Liver (tissue), 9 donors: ENCODE measurements around the gene BGN. TPM values are rescaled to one million over a fixed set of nuclear protein-coding genes. Genes with fewer than 3 reads are reported as not detected.

Experiments used
- DNase-seq: peaks from one replicate; pipeline ENCODE4 v3.0.0-alpha.2; 2017; ENCODE audit warnings: low spot score
- H3K27ac ChIP-seq, 2 donors: one replicate each; pipeline ENCODE4 v1.7.0; 2013; ENCODE audit warnings: inconsistent platforms in 2 of 2, low read length in 2 of 2, control low read depth in 1 of 2, low read depth in 1 of 2, mild to moderate bottlenecking in 1 of 2
- H3K27me3 ChIP-seq, 4 donors: one replicate each; pipeline versions ENCODE4 v1.6.1 to v1.7.0; 2013; ENCODE audit warnings: low read length in 3 of 4, inconsistent platforms in 1 of 4, mild to moderate bottlenecking in 1 of 4, moderate library complexity in 1 of 4; ENCODE audit not compliant: control insufficient read depth in 4 of 4, insufficient read depth in 4 of 4
- H3K36me3 ChIP-seq, 4 donors: one replicate each; pipeline versions ENCODE4 v1.6.1 to v1.7.0; 2013; ENCODE audit warnings: low read length in 3 of 4, mild to moderate bottlenecking in 3 of 4, low read depth in 1 of 4, moderate library complexity in 1 of 4; ENCODE audit not compliant: control insufficient read depth in 4 of 4, insufficient read depth in 3 of 4
- H3K4me1 ChIP-seq, 4 donors: one replicate each; pipeline versions ENCODE4 v1.6.1 to v1.7.0; 2013; ENCODE audit warnings: low read length in 3 of 4, mild to moderate bottlenecking in 3 of 4, moderate library complexity in 1 of 4; ENCODE audit not compliant: control insufficient read depth in 4 of 4, insufficient read depth in 4 of 4
- H3K4me3 ChIP-seq, 3 donors: one replicate each; pipeline versions ENCODE4 v1.6.1 to v1.7.0; 2013; ENCODE audit warnings: low read length in 3 of 3, control low read depth in 1 of 3, low read depth in 1 of 3, mild to moderate bottlenecking in 1 of 3
- H3K9ac ChIP-seq, 2 donors: one replicate each; pipeline ENCODE4 v1.7.0; 2013; ENCODE audit warnings: low read length in 2 of 2, mild to moderate bottlenecking in 2 of 2, moderate library complexity in 2 of 2, control low read depth in 1 of 2, low read depth in 1 of 2
- H3K9me3 ChIP-seq, 4 donors: one replicate each; pipeline versions ENCODE4 v1.6.1 to v1.7.0; 2013; ENCODE audit warnings: low read length in 3 of 4; ENCODE audit not compliant: control insufficient read depth in 4 of 4
- ATF3 ChIP-seq: IDR thresholded peaks from 2 replicates; pipeline ENCODE4 v1.6.1; 2016; ENCODE audit warnings: antibody characterized with exemption
- CTCF ChIP-seq: fragments of 150-350 bp; IDR thresholded peaks from 2 replicates; pipeline ENCODE4 v1.5.1; 2017; ENCODE audit warnings: improper control_type of control experiment, low read depth, low read length; ENCODE audit not compliant: missing input control
- EGR1 ChIP-seq, 2 donors: IDR thresholded peaks; 2 replicates each; pipeline ENCODE4 v1.6.1; 2016 to 2018; ENCODE audit warnings: antibody characterized with exemption in 2 of 2, low read depth in 2 of 2
- FOXA1 ChIP-seq: IDR thresholded peaks from 2 replicates; pipeline ENCODE4 v1.6.1; 2016; ENCODE audit warnings: antibody characterized with exemption
- FOXA2 ChIP-seq: IDR thresholded peaks from 2 replicates; pipeline ENCODE4 v1.6.1; 2016; ENCODE audit warnings: antibody characterized with exemption
- GABPA ChIP-seq, 2 donors: IDR thresholded peaks in 1 of 2; conservative IDR thresholded peaks in 1 of 2; 2 replicates each; pipeline ENCODE4 v1.6.1; 2016; ENCODE audit warnings: antibody characterized with exemption in 2 of 2, mild to moderate bottlenecking in 1 of 2, moderate library complexity in 1 of 2
- HNF4A ChIP-seq, 2 donors: conservative IDR thresholded peaks; 2 replicates each; pipeline ENCODE4 v1.6.1; 2016; ENCODE audit warnings: antibody characterized with exemption in 2 of 2, mild to moderate bottlenecking in 2 of 2
- HNF4G ChIP-seq: IDR thresholded peaks from 2 replicates; pipeline ENCODE4 v1.6.1; 2016; ENCODE audit warnings: antibody characterized with exemption
- JUND ChIP-seq, 2 donors: IDR thresholded peaks; 2 replicates each; pipeline ENCODE4 v1.6.1; 2016; ENCODE audit warnings: antibody characterized with exemption in 2 of 2
- NR2F2 ChIP-seq: IDR thresholded peaks from 2 replicates; pipeline ENCODE4 v1.6.1; 2016; ENCODE audit warnings: antibody characterized with exemption
- RAD21 ChIP-seq, 2 donors: IDR thresholded peaks; 2 replicates each; pipeline ENCODE4 v1.6.1; 2016; ENCODE audit warnings: antibody characterized with exemption in 2 of 2, mild to moderate bottlenecking in 2 of 2
- RXRA ChIP-seq, 2 donors: IDR thresholded peaks; 2 replicates each; pipeline ENCODE4 v1.6.1; 2017 to 2018; ENCODE audit warnings: antibody characterized with exemption in 2 of 2, mild to moderate bottlenecking in 1 of 2
- SP1 ChIP-seq: IDR thresholded peaks from 2 replicates; pipeline ENCODE4 v1.6.1; 2018; ENCODE audit warnings: antibody characterized with exemption, mild to moderate bottlenecking
- YY1 ChIP-seq: IDR thresholded peaks from 2 replicates; pipeline ENCODE4 v1.6.1; 2016; ENCODE audit warnings: antibody characterized with exemption, mild to moderate bottlenecking
- ZBTB33 ChIP-seq: IDR thresholded peaks from 2 replicates; pipeline ENCODE4 v1.6.1; 2016; ENCODE audit warnings: antibody characterized with exemption
- WGBS: extraction: QIAGEN DNeasy Blood & Tissue Kit; methylation state at CpG from one replicate; pipeline ENCODE4 v1.1.7; 2013; 5-methylcytosine and 5-hydroxymethylcytosine counted together
- polyA plus RNA-seq, 2 donors: library from polyadenylated mRNA; stranded (reverse) in 1 of 2; unstranded in 1 of 2; fragments of 200-250 nt in 1 of 2; fragments of >200 nt in 1 of 2; fragmentation: Nextera tagmentation in 1 of 2; extraction: Ambion mirVana in 1 of 2; gene quantifications; one replicate each; pipeline versions ENCODE4 v1.2.1 to v1.2.3, GENCODE V29; 2013 to 2015
- total RNA-seq, 2 donors: library from RNA; depleted of rRNA; stranded (reverse); fragments of >200 nt; gene quantifications; one replicate each; pipeline ENCODE4 v1.2.3, GENCODE V29; 2014
- TF ChIP-seq, protein P1 (sequence below): IDR thresholded peaks from 2 replicates; pipeline ENCODE4 v1.6.1; 2016; ENCODE audit warnings: antibody characterized with exemption
- TF ChIP-seq, protein P2 (sequence below): IDR thresholded peaks from 2 replicates; pipeline ENCODE4 v1.6.1; 2016; ENCODE audit warnings: antibody characterized with exemption, mild to moderate bottlenecking
- donor health status: healthy.
- donor health status: healthy.
- donor health status: healthy.
- donor health status: healthy.
- donor health status: healthy.

BGN gene
- total and polyA plus RNA-seq, 4 donors = 11.7 to 131 (median 44.8) TPM

- Histone ChIP-seq H3K27ac (no peak overlapping the region), H3K4me3 (no peak overlapping the region), H3K9ac (no peak overlapping the region), H3K36me3 (peaks cover 0 to 3% (median 3%) of the 10 kb centered on the region in 4 donors), H3K9me3 (no peaks in the 10 kb centered on the region), H3K4me1 (no peaks in the 10 kb centered on the region), H3K27me3 (no peaks in the 10 kb centered on the region)
- DNase-seq = no peak
- WGBS = 88% methylated on average over 6 of the region's 6 CpGs
- TF ChIP-seq, protein P1, sequence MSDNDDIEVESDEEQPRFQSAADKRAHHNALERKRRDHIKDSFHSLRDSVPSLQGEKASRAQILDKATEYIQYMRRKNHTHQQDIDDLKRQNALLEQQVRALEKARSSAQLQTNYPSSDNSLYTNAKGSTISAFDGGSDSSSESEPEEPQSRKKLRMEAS = no peak
- TF ChIP-seq, protein P2, sequence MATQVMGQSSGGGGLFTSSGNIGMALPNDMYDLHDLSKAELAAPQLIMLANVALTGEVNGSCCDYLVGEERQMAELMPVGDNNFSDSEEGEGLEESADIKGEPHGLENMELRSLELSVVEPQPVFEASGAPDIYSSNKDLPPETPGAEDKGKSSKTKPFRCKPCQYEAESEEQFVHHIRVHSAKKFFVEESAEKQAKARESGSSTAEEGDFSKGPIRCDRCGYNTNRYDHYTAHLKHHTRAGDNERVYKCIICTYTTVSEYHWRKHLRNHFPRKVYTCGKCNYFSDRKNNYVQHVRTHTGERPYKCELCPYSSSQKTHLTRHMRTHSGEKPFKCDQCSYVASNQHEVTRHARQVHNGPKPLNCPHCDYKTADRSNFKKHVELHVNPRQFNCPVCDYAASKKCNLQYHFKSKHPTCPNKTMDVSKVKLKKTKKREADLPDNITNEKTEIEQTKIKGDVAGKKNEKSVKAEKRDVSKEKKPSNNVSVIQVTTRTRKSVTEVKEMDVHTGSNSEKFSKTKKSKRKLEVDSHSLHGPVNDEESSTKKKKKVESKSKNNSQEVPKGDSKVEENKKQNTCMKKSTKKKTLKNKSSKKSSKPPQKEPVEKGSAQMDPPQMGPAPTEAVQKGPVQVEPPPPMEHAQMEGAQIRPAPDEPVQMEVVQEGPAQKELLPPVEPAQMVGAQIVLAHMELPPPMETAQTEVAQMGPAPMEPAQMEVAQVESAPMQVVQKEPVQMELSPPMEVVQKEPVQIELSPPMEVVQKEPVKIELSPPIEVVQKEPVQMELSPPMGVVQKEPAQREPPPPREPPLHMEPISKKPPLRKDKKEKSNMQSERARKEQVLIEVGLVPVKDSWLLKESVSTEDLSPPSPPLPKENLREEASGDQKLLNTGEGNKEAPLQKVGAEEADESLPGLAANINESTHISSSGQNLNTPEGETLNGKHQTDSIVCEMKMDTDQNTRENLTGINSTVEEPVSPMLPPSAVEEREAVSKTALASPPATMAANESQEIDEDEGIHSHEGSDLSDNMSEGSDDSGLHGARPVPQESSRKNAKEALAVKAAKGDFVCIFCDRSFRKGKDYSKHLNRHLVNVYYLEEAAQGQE = no peak
- TF ChIP-seq RAD21 (IDR thresholded peaks at IDR 0.05) (no peak), HNF4A (conservative IDR thresholded peaks at IDR 0.05) (no peak), HNF4G (no peak), FOXA2 (no peak), FOXA1 (no peak), GABPA (IDR thresholded peaks at IDR 0.05 in 1 of 2, conservative IDR thresholded peaks at IDR 0.05 in 1 of 2) (no peak), YY1 (no peak), CTCF (no peak), NR2F2 (no peak), ATF3 (no peak), ZBTB33 (no peak), RXRA (IDR thresholded peaks at IDR 0.05) (no peak)
Measured at GRCh38 chrX:153463031-153463430, 31.7 kb upstream of the BGN start.

DNA sequence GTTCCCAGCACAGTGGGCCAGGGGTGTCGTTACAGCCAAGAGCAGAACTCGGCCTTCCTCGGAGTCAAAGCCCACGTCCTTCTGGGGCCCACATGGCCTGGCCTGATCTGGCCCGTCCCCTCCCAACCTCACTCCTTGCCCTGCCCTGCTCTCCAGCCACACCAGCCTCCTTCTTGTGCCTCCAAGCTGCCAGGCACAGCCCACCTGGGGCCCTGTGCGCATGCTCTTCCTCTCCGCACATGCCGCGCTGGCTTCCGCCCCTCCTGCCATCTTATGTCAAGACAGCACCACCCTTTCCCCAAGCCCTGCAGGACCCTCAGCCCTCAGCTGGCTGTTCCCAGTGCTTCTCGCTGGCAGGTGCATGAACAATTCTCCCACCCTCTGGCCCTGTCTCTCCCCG lies 31.2 kb upstream of the BGN start:
- Histone ChIP-seq H3K27me3 (no peaks in the 10 kb centered on the region), H3K36me3 (peaks cover 0 to 3% (median 3%) of the 10 kb centered on the region in 4 donors), H3K9ac (no peak overlapping the region), H3K9me3 (no peaks in the 10 kb centered on the region), H3K4me3 (no peak overlapping the region), H3K4me1 (no peaks in the 10 kb centered on the region), H3K27ac (no peak overlapping the region)
- no peak for DNase-seq
- 98% methylated on average over 12 of the region's 12 CpGs for WGBS
- TF ChIP-seq HNF4G (no peak), CTCF (no peak), RAD21 (IDR thresholded peaks at IDR 0.05) (no peak), NR2F2 (no peak), HNF4A (conservative IDR thresholded peaks at IDR 0.05) (no peak), FOXA1 (no peak), JUND (IDR thresholded peaks at IDR 0.05) (no peak), FOXA2 (no peak), GABPA (IDR thresholded peaks at IDR 0.05 in 1 of 2, conservative IDR thresholded peaks at IDR 0.05 in 1 of 2) (no peak), SP1 (no peak), EGR1 (IDR thresholded peaks at IDR 0.05; ENCODE audit: low read depth in 2 of 2) (no peak)
- TF ChIP-seq, protein P1 = no peak
- TF ChIP-seq, protein P2 = no peak
